ENCODE results near the gene TMEM223. TPM values are rescaled to one million over a fixed set of nuclear protein-coding genes. Genes with fewer than 3 reads are reported as not detected.
A peak's percentile ranks its signal among the peaks of the same experiment; 100 is the strongest.
"Not testable (repeated sequence)": the region's sequence is repeated elsewhere in the genome, so short reads cannot be mapped to it uniquely, and the experiment has no call there.

The TMEM223 gene
- total RNA-seq, 4 donors from 2014 or later, result 15.9 to 30.2 (median 23.4) TPM

GRCh38 chr11:62771144-62772021 is 20.4 kb downstream of the TMEM223 start, which contains the start of gene TAF6L:
Gene TAF6L (plus strand): TSS chr11:62771396. CDS start chr11:62775784, 4,388 bp downstream.
- H3K4me1 ChIP-seq, result peaks cover 26% of the 10 kb centered on the region
- 5% methylated on average over 39 of the region's 60 CpGs for WGBS
- peaks cover 26% of the 10 kb centered on the region for H3K36me3 ChIP-seq
- DNase-seq (ENCODE audit: low spot score in 2 of 2), result peak; percentile 99
- TF ChIP-seq EP300 (IDR thresholded peaks at IDR 0.05), result no peak
- TF ChIP-seq POLR2AphosphoS5 (IDR thresholded peaks at IDR 0.05), result peak in 2 of 3 donors; percentile 49 to 91
- no peak for TF ChIP-seq CTCF (IDR thresholded peaks at IDR 0.05)
- peak; percentile 4 to 8 for TF ChIP-seq POLR2A (IDR thresholded peaks at IDR 0.05)
- no peaks in the 10 kb centered on the region for H3K9me3 ChIP-seq
- H3K27ac ChIP-seq, result peak within 1 kb of the TSS; percentile 96
- peak within 1 kb of the TSS; percentile 66 for H3K4me3 ChIP-seq
- H3K27me3 ChIP-seq, result no peaks in the 10 kb centered on the region

GRCh38 chr11:62770778-62771143 is 21.0 kb downstream of the TMEM223 start:
- WGBS, result 2% methylated on average over 18 of the region's 18 CpGs

DNA sequence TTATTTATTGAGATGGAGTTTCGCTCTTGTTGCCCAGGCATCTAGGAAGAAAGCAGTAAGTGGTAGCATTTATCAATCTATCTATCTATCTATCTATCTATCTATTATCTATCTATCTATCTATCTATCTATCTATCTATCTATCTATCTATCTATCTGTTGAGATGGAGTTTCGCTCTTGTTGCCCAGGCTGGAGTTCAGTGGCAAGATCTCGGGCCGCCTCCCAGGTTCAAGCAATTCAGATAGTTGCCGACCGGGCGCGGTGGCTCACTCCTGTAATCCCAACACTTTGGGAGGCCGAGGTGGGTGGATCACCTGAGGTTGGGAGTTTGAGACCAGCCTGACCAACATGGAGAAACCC is 31.0 kb downstream of the TMEM223 start:
- not testable (repeated sequence) for H3K9me3 ChIP-seq; DNase-seq (ENCODE audit: low spot score in 2 of 2); H3K27me3 ChIP-seq
- 28% methylated on average over 9 of the region's 9 CpGs for WGBS
- peak overlapping the region; percentile 89 for H3K27ac ChIP-seq
- H3K4me3 ChIP-seq, result peak overlapping the region; percentile 85
- H3K36me3 ChIP-seq, result peaks cover 14% of the 10 kb centered on the region
- peaks cover 24% of the 10 kb centered on the region for H3K4me1 ChIP-seq

More at GRCh38 chr11:62770778-62771143, 21.0 kb downstream of the TMEM223 start:
- Histone ChIP-seq H3K4me1 (peaks cover 26% of the 10 kb centered on the region), H3K36me3 (peaks cover 26% of the 10 kb centered on the region), H3K27me3 (no peaks in the 10 kb centered on the region), H3K4me3 (peak overlapping the region; percentile 66), H3K9me3 (no peaks in the 10 kb centered on the region), H3K27ac (peak overlapping the region; percentile 96)
- DNase-seq (ENCODE audit: low spot score in 2 of 2), result peak in 1 of 2 donors; percentile 69
- TF ChIP-seq EP300 (IDR thresholded peaks at IDR 0.05) (no peak), CTCF (IDR thresholded peaks at IDR 0.05) (no peak), POLR2A (IDR thresholded peaks at IDR 0.05) (no peak), POLR2AphosphoS5 (IDR thresholded peaks at IDR 0.05) (no peak)

DNA sequence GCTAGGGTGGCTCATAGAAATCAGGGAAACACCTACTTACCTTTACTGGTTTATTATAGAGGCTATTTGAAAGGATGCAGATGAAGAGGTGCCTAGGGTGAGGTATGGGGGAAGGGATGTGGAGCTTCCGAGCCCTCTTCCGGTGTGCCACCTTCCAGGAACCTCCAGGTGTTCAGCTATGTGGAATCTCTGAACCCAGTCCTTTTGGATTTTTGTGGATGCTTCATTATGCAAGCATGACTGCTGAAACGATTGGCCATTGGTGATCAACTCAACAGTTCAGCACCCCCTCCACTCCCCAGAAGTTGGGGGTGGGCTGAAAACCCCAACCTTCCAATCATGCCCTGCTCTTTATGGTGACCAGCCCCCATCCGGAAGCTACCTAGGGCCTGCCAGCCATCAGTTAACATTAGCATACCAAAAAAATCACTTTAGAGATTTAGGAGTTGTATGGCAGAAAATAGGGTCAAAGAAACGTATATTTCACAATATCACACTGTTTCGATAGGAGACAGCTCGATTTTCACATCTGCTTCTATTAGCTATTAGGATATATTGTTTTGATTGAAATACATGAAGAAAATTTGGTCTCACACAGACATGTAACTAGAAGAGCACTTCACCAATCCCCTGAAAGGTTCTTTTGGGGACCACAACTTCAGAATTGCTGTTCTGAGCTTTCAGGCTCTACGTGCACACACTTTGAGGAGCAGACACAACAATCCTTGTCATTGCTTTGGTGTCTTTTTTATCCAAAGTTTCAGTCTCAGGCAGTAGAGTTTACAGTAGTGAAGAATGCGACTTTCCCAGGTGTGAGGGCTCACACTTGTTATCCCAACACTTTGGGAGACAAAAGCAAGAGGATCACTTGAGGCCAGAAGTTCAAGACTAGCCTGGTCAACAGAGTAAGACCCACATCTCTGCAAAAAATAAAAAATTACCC is 33.7 kb downstream of the TMEM223 start:
- no peak for DNase-seq (ENCODE audit: low spot score in 2 of 2)
- WGBS, result 66% methylated on average over 9 of the region's 9 CpGs
- H3K4me1 ChIP-seq, result peaks cover 29% of the 10 kb centered on the region
- no peaks in the 10 kb centered on the region for H3K36me3 ChIP-seq
- H3K27me3 ChIP-seq, result no peaks in the 10 kb centered on the region
- TF ChIP-seq POLR2AphosphoS5 (IDR thresholded peaks at IDR 0.05) (no peak), EP300 (IDR thresholded peaks at IDR 0.05) (no peak), POLR2A (IDR thresholded peaks at IDR 0.05) (no peak), CTCF (IDR thresholded peaks at IDR 0.05) (no peak)
- no peaks in the 10 kb centered on the region for H3K9me3 ChIP-seq
- no peak overlapping the region for H3K4me3 ChIP-seq
- no peak overlapping the region for H3K27ac ChIP-seq

- WGBS, result 73% methylated on average over 10 of the region's 10 CpGs
These were observed 36.7 kb downstream of the TMEM223 start for GRCh38 chr11:62755086-62755615.

More at GRCh38 chr11:62755086-62755615, 36.7 kb downstream of the TMEM223 start:
- H3K36me3 ChIP-seq, result peaks cover 4% of the 10 kb centered on the region
- no peak overlapping the region for H3K4me3 ChIP-seq
- peaks cover 33% of the 10 kb centered on the region for H3K4me1 ChIP-seq
- no peaks in the 10 kb centered on the region for H3K9me3 ChIP-seq
- DNase-seq (ENCODE audit: low spot score in 2 of 2), result no peak
- no peaks in the 10 kb centered on the region for H3K27me3 ChIP-seq
- no peak for TF ChIP-seq EP300 (IDR thresholded peaks at IDR 0.05)
- H3K27ac ChIP-seq, result no peak overlapping the region
